Astrocyte (in vitro differentiated cells and primary cell): ENCODE measurements around the gene NDST4. TPM values are rescaled to one million over a fixed set of nuclear protein-coding genes. Genes with fewer than 3 reads are reported as not detected.

ENCODE experiments used
- DNase-seq: peaks from one replicate; pipeline ENCODE4 v3.0.0-alpha.2; 2010; ENCODE audit warnings: low read depth
- FAIRE-seq: peaks from 2 replicates; lab custom pipeline; 2011; peaks lifted over from hg19 to GRCh38; lab: Jason Lieb, UNC
- H2AFZ ChIP-seq: 2 replicates; pipeline ENCODE4 v1.6.0; 2012; ENCODE audit warnings: low read depth, low read length, inconsistent platforms
- H3K27ac ChIP-seq: 2 replicates; pipeline ENCODE4 v1.5.1; 2011; ENCODE audit warnings: low read depth, low read length, inconsistent platforms
- H3K27me3 ChIP-seq: 2 replicates; pipeline ENCODE4 v1.6.0; 2011; ENCODE audit warnings: low read length, inconsistent platforms; ENCODE audit not compliant: insufficient read depth
- H3K36me3 ChIP-seq: 2 replicates; pipeline ENCODE4 v1.5.1; 2011; ENCODE audit warnings: low read length, inconsistent platforms; ENCODE audit not compliant: insufficient read depth
- H3K4me1 ChIP-seq: 2 replicates; pipeline ENCODE4 v1.5.1; 2011; ENCODE audit warnings: low read length, inconsistent platforms; ENCODE audit not compliant: insufficient read depth
- H3K4me2 ChIP-seq: 2 replicates; pipeline ENCODE4 v1.6.0; 2012; ENCODE audit warnings: low read length, inconsistent platforms
- H3K4me3 ChIP-seq: 2 replicates; pipeline ENCODE4 v1.5.1; 2011; ENCODE audit warnings: low read depth, mild to moderate bottlenecking, low read length, inconsistent platforms; ENCODE audit not compliant: insufficient read depth
- H3K79me2 ChIP-seq: 2 replicates; pipeline ENCODE4 v1.6.0; 2012; ENCODE audit warnings: mild to moderate bottlenecking, low read length, inconsistent platforms; ENCODE audit not compliant: insufficient read depth
- H3K9ac ChIP-seq: 2 replicates; pipeline ENCODE4 v1.6.0; 2012; ENCODE audit warnings: mild to moderate bottlenecking, low read length, inconsistent platforms
- H3K9me3 ChIP-seq: 2 replicates; pipeline ENCODE4 v1.5.1; 2012; ENCODE audit warnings: low read depth, mild to moderate bottlenecking, low read length, inconsistent platforms; ENCODE audit not compliant: insufficient read depth
- H4K20me1 ChIP-seq: 2 replicates; pipeline ENCODE4 v1.6.0; 2012; ENCODE audit warnings: low read length, inconsistent platforms; ENCODE audit not compliant: insufficient read depth
- H3K27ac Mint-ChIP-seq: one replicate; pipeline ENCODE4 v1.8.0; 2021; ENCODE audit warnings: mild to moderate bottlenecking, mixed read lengths; ENCODE audit not compliant: unreplicated experiment
- H3K27me3 Mint-ChIP-seq: one replicate; pipeline ENCODE4 v1.8.0; 2021; ENCODE audit warnings: low read depth, mixed read lengths; ENCODE audit not compliant: unreplicated experiment
- H3K36me3 Mint-ChIP-seq: one replicate; pipeline ENCODE4 v1.8.0; 2021; ENCODE audit warnings: low read depth, mixed read lengths; ENCODE audit not compliant: unreplicated experiment
- H3K4me1 Mint-ChIP-seq: one replicate; pipeline ENCODE4 v1.8.0; 2021; ENCODE audit warnings: low read depth, mixed read lengths; ENCODE audit not compliant: unreplicated experiment
- H3K4me3 Mint-ChIP-seq: one replicate; pipeline ENCODE4 v1.8.0; 2021; ENCODE audit warnings: mild to moderate bottlenecking, moderate library complexity, mixed read lengths; ENCODE audit not compliant: unreplicated experiment
- H3K9me3 Mint-ChIP-seq: one replicate; pipeline ENCODE4 v1.8.0; 2021; ENCODE audit warnings: mild to moderate bottlenecking, mixed read lengths; ENCODE audit not compliant: unreplicated experiment
- EZH2 ChIP-seq: IDR thresholded peaks from 2 replicates; pipeline ENCODE4 v1.6.1; 2012; ENCODE audit warnings: mild to moderate bottlenecking, low read length, inconsistent platforms; ENCODE audit not compliant: insufficient read depth
- total RNA-seq: library from RNA; stranded (reverse); gene quantifications from 2 replicates; pipeline ENCODE4 v1.2.1, GENCODE V29; 2021
- TF ChIP-seq, protein P1 (sequence below): IDR thresholded peaks from 2 replicates; pipeline ENCODE4 v1.5.1; 2011; ENCODE audit warnings: low read depth, mild to moderate bottlenecking, inconsistent platforms, low read length, moderate library complexity; ENCODE audit not compliant: insufficient read depth

NDST4 gene
- total RNA-seq, 1 donor from 2014 or later, result not detected

DNA sequence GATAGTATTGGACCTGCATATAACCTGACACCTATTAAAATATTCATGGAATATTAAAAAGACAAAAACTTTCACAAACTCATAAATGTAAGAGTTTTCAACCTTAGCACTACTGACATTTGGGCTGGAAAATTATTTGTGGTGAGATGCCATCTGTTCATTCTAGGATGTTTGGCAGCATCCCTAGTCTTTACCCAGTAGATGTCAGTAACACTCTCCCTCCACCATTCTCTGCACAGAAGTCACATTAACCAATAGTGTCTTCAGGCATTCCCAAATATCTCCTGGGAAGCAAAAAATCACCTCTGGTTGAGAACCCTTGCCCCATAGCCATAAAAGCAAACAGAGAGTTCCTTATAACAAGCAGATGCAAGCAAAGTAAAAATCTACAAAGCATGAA lies 41.4 kb upstream of the NDST4 start:
- Mint-ChIP-seq H3K27me3 (no peaks in the 10 kb centered on the region), H3K4me1 (no peaks in the 10 kb centered on the region), H3K36me3 (no peaks in the 10 kb centered on the region), H3K4me3 (no peak overlapping the region), H3K27ac (no peak overlapping the region), H3K9me3 (no peaks in the 10 kb centered on the region)
- Histone ChIP-seq H3K4me1 (no peaks in the 10 kb centered on the region), H3K27me3 (no peaks in the 10 kb centered on the region), H3K9ac (no peak overlapping the region), H3K79me2 (no peaks in the 10 kb centered on the region), H3K4me3 (no peak overlapping the region), H3K4me2 (no peak overlapping the region), H3K36me3 (no peaks in the 10 kb centered on the region), H3K27ac (no peak overlapping the region), H2AFZ (no peak overlapping the region), H3K9me3 (no peaks in the 10 kb centered on the region), H4K20me1 (no peaks in the 10 kb centered on the region)
- TF ChIP-seq, protein P1, sequence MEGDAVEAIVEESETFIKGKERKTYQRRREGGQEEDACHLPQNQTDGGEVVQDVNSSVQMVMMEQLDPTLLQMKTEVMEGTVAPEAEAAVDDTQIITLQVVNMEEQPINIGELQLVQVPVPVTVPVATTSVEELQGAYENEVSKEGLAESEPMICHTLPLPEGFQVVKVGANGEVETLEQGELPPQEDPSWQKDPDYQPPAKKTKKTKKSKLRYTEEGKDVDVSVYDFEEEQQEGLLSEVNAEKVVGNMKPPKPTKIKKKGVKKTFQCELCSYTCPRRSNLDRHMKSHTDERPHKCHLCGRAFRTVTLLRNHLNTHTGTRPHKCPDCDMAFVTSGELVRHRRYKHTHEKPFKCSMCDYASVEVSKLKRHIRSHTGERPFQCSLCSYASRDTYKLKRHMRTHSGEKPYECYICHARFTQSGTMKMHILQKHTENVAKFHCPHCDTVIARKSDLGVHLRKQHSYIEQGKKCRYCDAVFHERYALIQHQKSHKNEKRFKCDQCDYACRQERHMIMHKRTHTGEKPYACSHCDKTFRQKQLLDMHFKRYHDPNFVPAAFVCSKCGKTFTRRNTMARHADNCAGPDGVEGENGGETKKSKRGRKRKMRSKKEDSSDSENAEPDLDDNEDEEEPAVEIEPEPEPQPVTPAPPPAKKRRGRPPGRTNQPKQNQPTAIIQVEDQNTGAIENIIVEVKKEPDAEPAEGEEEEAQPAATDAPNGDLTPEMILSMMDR, result no peak
- no peak for TF ChIP-seq EZH2
- DNase-seq (no peak), FAIRE-seq (no peak)

DNA sequence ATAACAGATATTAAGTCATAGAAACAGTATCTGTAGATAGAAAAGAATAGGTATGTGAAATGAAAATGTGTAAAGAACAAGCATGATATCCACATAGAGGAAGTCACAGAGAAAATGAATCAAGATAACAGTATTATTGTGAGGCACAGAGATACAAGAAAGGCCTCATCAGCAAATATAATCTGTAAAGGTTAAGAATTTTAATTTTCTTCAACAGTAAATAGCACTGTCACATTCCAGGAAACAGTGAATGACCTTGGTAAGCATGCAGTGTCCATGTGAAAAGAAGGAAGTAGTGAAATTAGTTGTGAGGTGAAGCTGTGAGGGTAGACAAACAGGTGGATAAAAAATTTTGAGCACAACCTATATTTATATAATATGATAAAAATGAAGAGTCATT lies 39.5 kb upstream of the NDST4 start:
- DNase-seq (no peak), FAIRE-seq (no peak)
- Mint-ChIP-seq H3K4me1 (no peaks in the 10 kb centered on the region), H3K27ac (no peak overlapping the region), H3K9me3 (no peaks in the 10 kb centered on the region), H3K27me3 (no peaks in the 10 kb centered on the region), H3K4me3 (no peak overlapping the region), H3K36me3 (no peaks in the 10 kb centered on the region)
- H4K20me1 ChIP-seq, result no peaks in the 10 kb centered on the region
- no peak overlapping the region for H2AFZ ChIP-seq
- H3K9ac ChIP-seq, result no peak overlapping the region
- H3K79me2 ChIP-seq, result no peaks in the 10 kb centered on the region
- no peaks in the 10 kb centered on the region for H3K4me1 ChIP-seq
- H3K36me3 ChIP-seq, result no peaks in the 10 kb centered on the region
- H3K4me2 ChIP-seq, result no peak overlapping the region
- TF ChIP-seq, protein P1, result no peak
- TF ChIP-seq EZH2, result no peak
- no peaks in the 10 kb centered on the region for H3K27me3 ChIP-seq
- H3K9me3 ChIP-seq, result no peaks in the 10 kb centered on the region
- H3K27ac ChIP-seq, result no peak overlapping the region
- H3K4me3 ChIP-seq, result no peak overlapping the region

DNA sequence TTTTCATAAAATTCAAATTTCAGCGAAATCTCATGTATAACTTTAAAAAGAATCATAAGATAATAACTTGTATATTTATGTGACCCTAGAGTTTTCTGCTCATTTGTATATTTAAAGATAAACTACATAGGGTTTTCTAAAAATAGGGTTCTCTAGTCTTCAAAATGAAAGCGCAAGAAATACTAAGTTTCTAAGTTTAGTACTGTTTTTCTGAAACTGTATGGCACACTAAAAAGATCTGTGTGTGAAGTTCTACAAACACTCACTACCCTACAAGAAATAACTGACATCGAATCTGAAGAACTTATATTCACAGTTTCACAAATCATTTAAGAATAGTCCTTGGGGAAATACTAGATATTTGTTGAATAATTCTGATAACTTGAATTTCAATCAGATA lies 38.7 kb upstream of the NDST4 start:
- Histone ChIP-seq H3K27ac (no peak overlapping the region), H3K9me3 (no peaks in the 10 kb centered on the region), H2AFZ (no peak overlapping the region), H3K79me2 (no peaks in the 10 kb centered on the region), H3K4me2 (no peak overlapping the region), H3K36me3 (no peaks in the 10 kb centered on the region), H3K4me3 (no peak overlapping the region), H3K9ac (no peak overlapping the region), H3K4me1 (no peaks in the 10 kb centered on the region), H3K27me3 (no peaks in the 10 kb centered on the region), H4K20me1 (no peaks in the 10 kb centered on the region)
- no peak overlapping the region for H3K4me3 Mint-ChIP-seq
- no peak overlapping the region for H3K27ac Mint-ChIP-seq
- no peak for FAIRE-seq
- DNase-seq, result no peak
- no peaks in the 10 kb centered on the region for H3K4me1 Mint-ChIP-seq
- no peaks in the 10 kb centered on the region for H3K27me3 Mint-ChIP-seq
- TF ChIP-seq, protein P1, result no peak
- TF ChIP-seq EZH2, result no peak
- no peaks in the 10 kb centered on the region for H3K9me3 Mint-ChIP-seq
- H3K36me3 Mint-ChIP-seq, result no peaks in the 10 kb centered on the region
